Measurements from ENCODE around the gene ABCA8.

ABCA8 gene

GRCh38 chr17:68870976-68871375, 84.2 kb downstream of the ABCA8 start:
- no peak for DNase-seq (ENCODE audit: low read depth, low spot score)

GRCh38 chr17:68870161-68870826, 84.9 kb downstream of the ABCA8 start:
- no peak for DNase-seq (ENCODE audit: low read depth, low spot score)

- no peak for DNase-seq (ENCODE audit: low read depth, low spot score)
Measured at GRCh38 chr17:68868708-68869107, 86.5 kb downstream of the ABCA8 start.

GRCh38 chr17:68867759-68868516, 87.3 kb downstream of the ABCA8 start:
- DNase-seq (ENCODE audit: low read depth, low spot score), result no peak

GRCh38 chr17:68865584-68865983, 89.6 kb downstream of the ABCA8 start:
- no peak for DNase-seq (ENCODE audit: low read depth, low spot score)

GRCh38 chr17:68863091-68863652, 92.0 kb downstream of the ABCA8 start:
- DNase-seq (ENCODE audit: low read depth, low spot score), result no peak

- DNase-seq (ENCODE audit: low read depth, low spot score), result no peak
Measured at GRCh38 chr17:68861602-68862001, 93.6 kb downstream of the ABCA8 start.

GRCh38 chr17:68860941-68861340, 94.3 kb downstream of the ABCA8 start:
- no peak for DNase-seq (ENCODE audit: low read depth, low spot score)

- DNase-seq (ENCODE audit: low read depth, low spot score), result no peak
Measured at GRCh38 chr17:68854452-68854851, 100.7 kb downstream of the ABCA8 start.

- no peak for DNase-seq (ENCODE audit: low read depth, low spot score)
Measured at GRCh38 chr17:68853439-68853838, 101.8 kb downstream of the ABCA8 start.

- DNase-seq (ENCODE audit: low read depth, low spot score), result no peak
Measured at GRCh38 chr17:68853036-68853435, 102.2 kb downstream of the ABCA8 start.

- DNase-seq (ENCODE audit: low read depth, low spot score), result no peak
Measured at GRCh38 chr17:68851890-68852289, 103.3 kb downstream of the ABCA8 start.

GRCh38 chr17:68850749-68851510, 104.3 kb downstream of the ABCA8 start:
- no peak for DNase-seq (ENCODE audit: low read depth, low spot score)

GRCh38 chr17:68849673-68850610, 105.2 kb downstream of the ABCA8 start:
- DNase-seq (ENCODE audit: low read depth, low spot score), result no peak

GRCh38 chr17:68847711-68848110, 107.5 kb downstream of the ABCA8 start:
- DNase-seq (ENCODE audit: low read depth, low spot score), result no peak

- DNase-seq (ENCODE audit: low read depth, low spot score), result no peak
Measured at GRCh38 chr17:68843522-68843921, 111.7 kb downstream of the ABCA8 start.

- DNase-seq (ENCODE audit: low read depth, low spot score), result no peak
Measured at GRCh38 chr17:68840073-68840472, 115.1 kb downstream of the ABCA8 start.

GRCh38 chr17:68835071-68835470, 120.1 kb downstream of the ABCA8 start:
- no peak for DNase-seq (ENCODE audit: low read depth, low spot score)

- DNase-seq (ENCODE audit: low read depth, low spot score), result no peak
Measured at GRCh38 chr17:68834328-68834836, 120.8 kb downstream of the ABCA8 start.

- DNase-seq (ENCODE audit: low read depth, low spot score), result no peak
Measured at GRCh38 chr17:68832109-68832802, 122.9 kb downstream of the ABCA8 start.
